Mesendoderm (in vitro differentiated cells): ENCODE measurements around the gene NOD2.

Experiments used
- DNase-seq: peaks from one replicate; pipeline ENCODE4 v3.0.0; 2013
- H2AK5ac ChIP-seq: 2 replicates; pipeline ENCODE4 v1.6.1; 2013; ENCODE audit warnings: low read length, inconsistent platforms
- H2BK120ac ChIP-seq: 2 replicates; pipeline ENCODE4 v1.6.1; 2013; ENCODE audit warnings: low read depth, mild to moderate bottlenecking, low read length, moderate library complexity, mixed read lengths
- H2BK15ac ChIP-seq: replicated peaks from 2 replicates; pipeline ENCODE4 v1.6.1; 2013; ENCODE audit warnings: low read depth, mild to moderate bottlenecking, moderate library complexity
- H2BK5ac ChIP-seq: 2 replicates; pipeline ENCODE4 v1.6.1; 2013; ENCODE audit warnings: low read length, inconsistent platforms
- H3K18ac ChIP-seq: 2 replicates; pipeline ENCODE4 v1.6.1; 2013; ENCODE audit warnings: mild to moderate bottlenecking, low read length, mixed read lengths
- H3K23ac ChIP-seq: one replicate; pipeline ENCODE4 v1.6.1; 2013; ENCODE audit warnings: low read length
- H3K27ac ChIP-seq: 2 replicates; pipeline ENCODE4 v1.5.1; 2013; ENCODE audit warnings: low read depth, mild to moderate bottlenecking, inconsistent platforms, low read length, moderate library complexity
- H3K27me3 ChIP-seq: 2 replicates; pipeline ENCODE4 v1.6.1; 2013; ENCODE audit warnings: low read length, control low read depth, mild to moderate bottlenecking, inconsistent platforms; ENCODE audit not compliant: insufficient read depth, poor library complexity
- H3K36me3 ChIP-seq: 2 replicates; pipeline ENCODE4 v1.6.1; 2013; ENCODE audit warnings: low read length, inconsistent platforms; ENCODE audit not compliant: control insufficient read depth, insufficient read depth
- H3K4ac ChIP-seq: one replicate; pipeline ENCODE4 v1.6.1; 2013; ENCODE audit warnings: low read depth, mild to moderate bottlenecking, low read length, moderate library complexity
- H3K4me1 ChIP-seq: 2 replicates; pipeline ENCODE4 v1.6.1; 2013; ENCODE audit warnings: low read depth, low read length, inconsistent platforms; ENCODE audit not compliant: control insufficient read depth
- H3K4me2 ChIP-seq: 2 replicates; pipeline ENCODE4 v1.6.1; 2013; ENCODE audit warnings: low read length
- H3K4me3 ChIP-seq: 2 replicates; pipeline ENCODE4 v1.5.1; 2013; ENCODE audit warnings: mild to moderate bottlenecking, low read length
- H3K56ac ChIP-seq: one replicate; pipeline ENCODE4 v1.6.1; 2013; ENCODE audit warnings: low read length
- H3K79me1 ChIP-seq: 2 replicates; pipeline ENCODE4 v1.6.1; 2013; ENCODE audit warnings: low read length, inconsistent platforms
- H3K79me2 ChIP-seq: 2 replicates; pipeline ENCODE4 v1.6.1; 2013; ENCODE audit warnings: mild to moderate bottlenecking, low read length; ENCODE audit not compliant: control insufficient read depth, insufficient read depth
- H3K9ac ChIP-seq: 2 replicates; pipeline ENCODE4 v1.6.1; 2013; ENCODE audit warnings: low read length, inconsistent platforms
- H4K5ac ChIP-seq: one replicate; pipeline ENCODE4 v1.6.1; 2013; ENCODE audit warnings: low read length
- H4K8ac ChIP-seq: one replicate; pipeline ENCODE4 v1.6.1; 2013; ENCODE audit warnings: low read depth, mild to moderate bottlenecking, control low read depth, low read length, moderate library complexity
- WGBS: extraction: QIAGEN DNeasy Blood & Tissue Kit; methylation state at CpG from one replicate; pipeline ENCODE4 v1.1.7; 2013; ENCODE audit warnings: low lambda C conversion rate, missing lambda C conversion rate; ENCODE audit not compliant: insufficient coverage; ENCODE audit errors: extremely low coverage; 5-methylcytosine and 5-hydroxymethylcytosine counted together

Gene NOD2

GRCh38 chr16:50683689-50684374 is 9.6 kb upstream of the NOD2 start:
- H4K5ac ChIP-seq = no peak overlapping the region
- H3K79me2 ChIP-seq = no peaks in the 10 kb centered on the region
- no peak overlapping the region for H4K8ac ChIP-seq
- no peak overlapping the region for H3K4me3 ChIP-seq
- H3K23ac ChIP-seq = no peak overlapping the region
- DNase-seq = no peak
- H2BK120ac ChIP-seq = no peak overlapping the region
- H3K4ac ChIP-seq = no peak overlapping the region
- H3K27ac ChIP-seq = no peak overlapping the region
- H2AK5ac ChIP-seq = no peak overlapping the region
- H3K79me1 ChIP-seq = no peaks in the 10 kb centered on the region
- no peaks in the 10 kb centered on the region for H3K4me1 ChIP-seq
- no peak overlapping the region for H2BK15ac ChIP-seq
- no peak overlapping the region for H3K4me2 ChIP-seq
- H2BK5ac ChIP-seq = no peak overlapping the region
- no CpG with 5 or more reads among the region's 14 CpGs for WGBS
- H3K9ac ChIP-seq = no peak overlapping the region
- no peaks in the 10 kb centered on the region for H3K36me3 ChIP-seq
- no peaks in the 10 kb centered on the region for H3K27me3 ChIP-seq
- no peak overlapping the region for H3K56ac ChIP-seq
- H3K18ac ChIP-seq = no peak overlapping the region

- no peak overlapping the region for H3K4ac ChIP-seq
- no peak overlapping the region for H3K18ac ChIP-seq
- H3K79me2 ChIP-seq = no peaks in the 10 kb centered on the region
- DNase-seq = no peak
- H3K36me3 ChIP-seq = no peaks in the 10 kb centered on the region
- H3K9ac ChIP-seq = no peak overlapping the region
- no peak overlapping the region for H4K5ac ChIP-seq
- H3K27ac ChIP-seq = no peak overlapping the region
- H3K4me3 ChIP-seq = no peak overlapping the region
- no peaks in the 10 kb centered on the region for H3K79me1 ChIP-seq
- H2BK5ac ChIP-seq = no peak overlapping the region
- no peak overlapping the region for H3K4me2 ChIP-seq
- H2BK15ac ChIP-seq = no peak overlapping the region
- H3K4me1 ChIP-seq = no peaks in the 10 kb centered on the region
- no peak overlapping the region for H2BK120ac ChIP-seq
- no CpG with 5 or more reads among the region's 11 CpGs for WGBS
- H3K27me3 ChIP-seq = no peaks in the 10 kb centered on the region
- no peak overlapping the region for H3K23ac ChIP-seq
- no peak overlapping the region for H4K8ac ChIP-seq
- H2AK5ac ChIP-seq = no peak overlapping the region
- H3K56ac ChIP-seq = no peak overlapping the region
Observed at GRCh38 chr16:50684823-50685461, 8.5 kb upstream of the NOD2 start.

DNA sequence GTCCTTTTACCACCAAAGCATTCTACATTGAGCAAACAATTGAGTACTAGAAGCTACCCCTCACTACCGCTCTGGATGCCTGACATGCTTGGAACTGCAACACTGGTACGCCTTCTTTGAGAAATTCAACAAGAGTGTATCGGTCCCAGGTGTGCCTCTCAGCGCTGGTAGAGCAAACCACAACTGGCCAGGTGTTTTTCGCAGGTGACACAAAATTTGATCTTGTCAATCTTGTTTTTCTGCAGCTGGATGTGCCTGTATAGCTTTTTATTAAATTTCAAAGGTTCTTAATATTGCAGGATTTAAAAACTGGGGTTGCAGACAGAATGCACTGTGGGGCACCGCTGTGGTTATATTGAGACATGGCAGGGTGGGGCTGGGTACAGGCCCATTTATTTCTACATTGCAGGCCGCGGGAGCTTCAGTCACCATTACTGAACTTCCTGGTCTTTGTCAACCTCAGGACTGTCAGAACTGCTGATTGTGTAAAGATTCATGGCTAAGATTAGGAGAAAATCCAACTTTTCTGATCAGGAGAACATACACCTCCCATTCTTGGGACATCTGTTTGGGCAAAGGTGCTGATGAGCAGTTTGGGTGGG is 7.8 kb upstream of the NOD2 start:
- Histone ChIP-seq H3K4me3 (no peak overlapping the region), H3K27me3 (no peaks in the 10 kb centered on the region), H3K9ac (no peak overlapping the region), H2BK15ac (no peak overlapping the region), H2BK5ac (no peak overlapping the region), H4K8ac (no peak overlapping the region), H3K4me2 (no peak overlapping the region), H2BK120ac (no peak overlapping the region), H3K36me3 (no peaks in the 10 kb centered on the region), H3K79me2 (no peaks in the 10 kb centered on the region), H2AK5ac (no peak overlapping the region), H3K23ac (no peak overlapping the region), H3K4me1 (no peaks in the 10 kb centered on the region), H3K56ac (no peak overlapping the region), H3K27ac (no peak overlapping the region), H3K4ac (no peak overlapping the region), H3K79me1 (no peaks in the 10 kb centered on the region), H3K18ac (no peak overlapping the region), H4K5ac (no peak overlapping the region)
- DNase-seq = no peak
- no CpG with 5 or more reads among the region's 8 CpGs for WGBS

GRCh38 chr16:50688083-50688482 is 5.3 kb upstream of the NOD2 start:
- Histone ChIP-seq H2AK5ac (no peak overlapping the region), H3K27ac (no peak overlapping the region), H3K23ac (no peak overlapping the region), H2BK15ac (no peak overlapping the region), H2BK5ac (no peak overlapping the region), H3K27me3 (no peaks in the 10 kb centered on the region), H3K36me3 (no peaks in the 10 kb centered on the region), H3K4me2 (no peak overlapping the region), H4K8ac (no peak overlapping the region), H3K79me1 (no peaks in the 10 kb centered on the region), H4K5ac (no peak overlapping the region), H3K9ac (no peak overlapping the region), H3K4ac (no peak overlapping the region), H3K56ac (no peak overlapping the region), H3K4me3 (no peak overlapping the region), H2BK120ac (no peak overlapping the region), H3K18ac (no peak overlapping the region), H3K79me2 (no peaks in the 10 kb centered on the region), H3K4me1 (no peaks in the 10 kb centered on the region)
- no peak for DNase-seq
- no CpG with 5 or more reads among the region's 12 CpGs for WGBS

DNA sequence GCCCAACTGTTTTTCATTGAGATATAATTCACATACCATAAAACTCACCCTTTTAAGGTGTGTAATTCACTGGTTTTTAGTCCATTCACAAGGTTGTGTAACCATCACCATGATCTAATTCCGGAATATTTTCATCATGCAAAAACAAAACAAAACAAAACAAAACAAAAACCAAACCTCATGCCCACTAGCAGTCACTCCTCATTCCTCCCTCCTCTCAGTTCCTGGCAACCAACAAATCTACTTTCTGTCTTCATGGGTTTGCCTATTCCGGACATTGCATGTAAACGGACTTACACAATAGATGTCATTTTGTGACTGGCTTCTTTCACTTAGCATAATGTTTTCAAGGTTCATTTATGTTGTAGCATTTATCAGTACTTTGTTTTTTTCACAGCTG is 4.5 kb upstream of the NOD2 start:
- H3K18ac ChIP-seq = no peak overlapping the region
- H3K4me3 ChIP-seq = no peak overlapping the region
- H3K9ac ChIP-seq = no peak overlapping the region
- H3K79me2 ChIP-seq = no peaks in the 10 kb centered on the region
- H3K4me1 ChIP-seq = no peaks in the 10 kb centered on the region
- no peaks in the 10 kb centered on the region for H3K36me3 ChIP-seq
- no peak overlapping the region for H3K4me2 ChIP-seq
- WGBS = no CpG with 5 or more reads among the region's 3 CpGs
- no peak overlapping the region for H4K8ac ChIP-seq
- no peaks in the 10 kb centered on the region for H3K27me3 ChIP-seq
- H2BK120ac ChIP-seq = no peak overlapping the region
- H3K27ac ChIP-seq = no peak overlapping the region
- no peak overlapping the region for H3K4ac ChIP-seq
- H2BK5ac ChIP-seq = no peak overlapping the region
- DNase-seq = no peak
- no peak overlapping the region for H4K5ac ChIP-seq
- no peak overlapping the region for H3K23ac ChIP-seq
- H2BK15ac ChIP-seq = no peak overlapping the region
- H3K79me1 ChIP-seq = no peaks in the 10 kb centered on the region
- H2AK5ac ChIP-seq = no peak overlapping the region
- H3K56ac ChIP-seq = no peak overlapping the region
